GM21390 (cell line): ENCODE results near the gene IRAK1.
A peak's percentile ranks its signal among the peaks of the same experiment; 100 is the strongest.

Experiments used
- ATAC-seq: cut with Tn5 transposase; IDR thresholded peaks from one replicate; pipeline ENCODE4 v1.9.1; 2021; ENCODE audit not compliant: unreplicated experiment

Gene IRAK1

DNA sequence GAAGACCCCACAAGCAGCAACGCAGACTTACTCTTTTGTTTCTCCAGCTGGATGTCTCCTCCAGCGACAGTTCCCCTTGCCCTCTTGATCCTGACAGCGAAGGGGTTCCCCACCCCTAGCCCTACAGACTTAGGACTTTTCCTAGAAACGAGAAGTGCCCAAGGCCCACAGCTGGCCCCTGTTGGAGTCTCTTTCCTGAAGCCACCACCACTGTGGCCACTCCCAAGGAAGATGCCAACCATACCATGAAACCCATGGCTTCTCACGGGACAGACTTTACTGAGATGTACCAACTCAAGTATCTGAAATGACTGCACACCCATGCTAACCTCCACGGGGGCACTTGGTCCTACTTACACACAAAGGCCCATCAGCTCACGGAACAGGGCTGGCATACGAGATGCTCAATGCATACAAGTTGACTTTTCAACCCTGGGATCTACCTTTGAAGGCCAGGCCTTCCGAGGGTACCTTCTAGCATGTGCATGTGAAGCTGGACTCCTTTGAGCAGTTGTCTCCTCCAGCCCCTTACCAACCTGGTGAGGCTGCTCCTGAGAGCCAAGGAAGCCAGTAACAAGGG lies 924 bp upstream of the IRAK1 start:
- no peak for ATAC-seq

DNA sequence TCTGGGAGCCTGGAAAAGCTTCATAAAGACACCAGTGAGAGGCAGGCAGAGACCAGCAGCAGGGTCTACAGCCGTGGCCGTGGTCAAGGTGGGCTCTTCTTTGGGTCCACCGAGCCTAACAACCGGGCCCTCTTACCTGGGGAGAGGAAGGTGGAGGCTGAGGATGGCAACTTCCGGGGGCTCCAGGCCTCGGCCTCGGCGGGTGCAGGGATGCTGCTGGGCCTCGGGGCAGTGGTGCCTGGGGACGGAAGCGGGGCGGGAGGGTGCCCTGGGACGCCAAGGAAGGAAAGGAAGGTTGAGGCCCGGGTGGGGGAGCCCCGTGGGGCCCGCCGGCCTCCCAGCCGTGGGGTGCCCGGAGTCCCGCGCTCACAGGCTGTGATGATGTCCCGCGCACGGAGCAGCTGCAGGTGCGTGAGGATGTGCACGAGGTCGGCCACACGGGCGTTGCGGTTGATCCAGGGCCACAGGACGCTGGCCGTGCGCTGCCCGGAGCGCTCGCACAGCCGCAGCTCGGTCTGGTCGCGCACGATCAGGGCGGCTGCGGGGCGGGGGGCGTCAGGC lies 561 bp downstream of the IRAK1 start:
- ATAC-seq = peak; percentile 15

DNA sequence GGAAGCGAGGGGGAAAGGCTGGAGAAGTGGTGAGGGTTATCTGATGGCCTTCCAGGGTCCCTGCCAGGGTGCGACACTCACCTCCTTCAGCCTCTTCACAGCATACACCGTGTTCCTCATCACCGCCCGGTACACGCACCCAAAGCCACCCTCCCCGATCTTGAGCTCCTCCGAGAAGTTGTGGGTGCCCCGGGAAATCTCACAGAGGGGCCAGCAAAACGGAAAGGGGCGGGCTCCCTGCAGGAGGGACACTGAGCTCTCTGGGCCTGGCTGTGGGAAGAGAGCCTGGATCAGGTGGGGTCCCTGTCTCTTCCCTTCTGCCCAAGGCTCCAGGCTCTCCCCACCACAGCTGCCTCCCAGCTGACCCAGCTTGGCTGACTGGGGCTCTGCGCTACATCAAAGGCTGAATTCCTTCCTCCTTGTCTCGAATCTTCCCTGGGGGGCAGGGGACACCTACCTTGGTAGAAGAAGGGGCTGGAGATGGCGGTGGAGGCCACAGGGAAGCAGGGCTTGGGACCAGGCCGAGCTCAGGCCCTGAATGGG lies 1.1 kb downstream of the IRAK1 start:
- ATAC-seq = no peak

DNA sequence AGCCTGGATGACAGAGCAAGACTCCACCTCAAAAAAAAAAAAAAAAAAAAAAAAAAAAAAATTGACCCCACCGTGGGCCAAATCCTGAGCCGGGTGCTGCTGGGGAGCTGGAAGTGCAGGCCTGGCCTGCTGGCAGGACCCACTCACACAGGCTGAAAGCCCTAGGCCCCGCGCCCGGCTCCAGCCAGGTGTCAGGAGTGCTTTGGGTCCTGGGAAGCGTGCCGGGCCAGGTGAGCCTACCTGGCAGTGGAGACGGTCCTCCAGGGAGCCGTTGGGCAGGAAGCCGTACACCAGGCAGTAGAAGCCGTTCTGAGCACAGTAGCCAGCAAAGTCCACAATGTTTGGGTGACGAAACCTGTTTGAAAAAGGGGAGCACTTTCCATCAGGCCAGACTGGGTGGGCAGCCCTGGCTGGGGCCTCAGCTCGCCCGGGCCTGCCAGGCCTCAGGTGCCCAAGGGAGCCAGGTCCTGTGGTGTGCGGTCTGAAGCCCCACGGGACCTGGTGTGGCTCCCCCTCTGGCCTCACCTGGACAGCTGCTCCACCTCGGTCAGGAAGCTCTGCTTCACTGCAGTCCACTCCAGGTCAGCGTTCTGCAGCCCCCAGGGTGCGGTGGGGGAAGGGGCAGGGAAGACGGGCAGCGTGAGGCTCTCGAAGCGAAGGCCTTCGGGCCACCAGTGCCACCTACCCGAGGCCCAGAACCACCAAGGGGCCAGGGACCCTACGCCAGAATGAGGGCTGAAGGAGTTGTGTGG lies 1.8 kb downstream of the IRAK1 start:
- no peak for ATAC-seq

DNA sequence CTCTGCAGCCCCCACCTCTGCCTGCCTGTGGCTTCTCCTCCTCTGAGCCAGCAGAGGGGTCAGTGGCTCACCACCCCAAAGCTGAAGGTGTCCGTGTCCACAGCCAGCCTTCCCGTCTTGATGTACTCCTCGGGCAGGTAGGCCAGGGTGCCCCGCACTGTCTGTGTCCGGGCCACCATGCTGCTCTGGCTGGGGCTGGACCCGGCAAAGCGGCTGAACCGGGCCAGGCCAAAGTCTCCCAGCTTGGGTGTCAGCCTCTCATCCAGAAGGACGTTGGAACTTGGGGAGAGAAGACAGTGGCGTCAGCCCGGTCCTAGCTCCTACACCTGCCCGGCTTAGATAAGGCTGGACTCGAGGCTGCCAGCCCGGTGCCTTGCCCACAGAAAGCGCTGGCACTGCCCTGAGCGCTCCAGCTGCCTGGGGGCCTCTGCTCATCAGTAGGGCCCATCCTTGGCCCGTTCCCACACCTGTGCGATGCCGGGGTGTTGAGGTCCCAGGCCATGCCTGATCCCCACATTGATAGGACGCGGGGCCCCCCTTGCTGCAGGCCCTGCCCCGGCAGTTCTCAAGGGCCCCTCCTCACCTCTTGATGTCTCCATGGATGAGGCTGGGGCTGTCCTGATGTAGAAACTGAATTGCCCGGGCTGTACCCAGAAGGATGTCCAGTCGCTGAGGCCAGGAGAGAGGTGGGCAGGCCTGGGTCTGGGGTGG lies 3.2 kb downstream of the IRAK1 start:
- ATAC-seq = no peak

DNA sequence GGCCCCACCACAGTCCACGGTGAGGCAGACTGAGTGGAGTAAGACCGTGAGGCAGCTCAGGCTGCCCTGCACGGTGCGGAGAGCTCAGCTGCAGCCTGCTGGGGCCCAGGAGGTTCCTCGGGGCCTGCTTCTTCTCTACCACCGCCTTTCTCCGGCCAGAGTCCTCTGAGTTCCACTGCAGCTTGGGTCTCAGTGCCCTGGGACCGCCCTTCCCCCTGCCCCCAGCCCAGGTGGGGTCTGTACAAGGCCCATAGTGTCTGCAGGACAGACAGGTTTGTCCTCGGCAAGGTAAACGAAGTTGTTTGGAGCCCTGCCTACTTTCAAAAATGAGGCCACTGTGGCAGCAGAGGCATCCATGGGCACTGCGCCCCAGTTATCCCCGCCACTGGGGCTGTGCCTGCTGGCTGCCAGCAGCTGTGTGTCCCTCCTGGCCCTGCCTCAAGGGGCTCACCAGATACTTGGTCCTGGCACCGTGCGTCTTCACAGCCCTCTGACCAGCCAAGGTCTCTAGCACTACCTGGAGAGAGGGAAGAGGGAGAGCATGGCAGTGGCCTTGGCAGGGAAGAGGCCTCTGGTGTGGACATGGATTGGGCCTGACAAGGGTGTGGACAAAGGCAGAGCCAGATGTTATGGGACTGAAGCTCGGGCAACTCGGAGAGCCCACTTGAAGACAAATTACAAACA lies 4.0 kb downstream of the IRAK1 start:
- ATAC-seq = no peak

DNA sequence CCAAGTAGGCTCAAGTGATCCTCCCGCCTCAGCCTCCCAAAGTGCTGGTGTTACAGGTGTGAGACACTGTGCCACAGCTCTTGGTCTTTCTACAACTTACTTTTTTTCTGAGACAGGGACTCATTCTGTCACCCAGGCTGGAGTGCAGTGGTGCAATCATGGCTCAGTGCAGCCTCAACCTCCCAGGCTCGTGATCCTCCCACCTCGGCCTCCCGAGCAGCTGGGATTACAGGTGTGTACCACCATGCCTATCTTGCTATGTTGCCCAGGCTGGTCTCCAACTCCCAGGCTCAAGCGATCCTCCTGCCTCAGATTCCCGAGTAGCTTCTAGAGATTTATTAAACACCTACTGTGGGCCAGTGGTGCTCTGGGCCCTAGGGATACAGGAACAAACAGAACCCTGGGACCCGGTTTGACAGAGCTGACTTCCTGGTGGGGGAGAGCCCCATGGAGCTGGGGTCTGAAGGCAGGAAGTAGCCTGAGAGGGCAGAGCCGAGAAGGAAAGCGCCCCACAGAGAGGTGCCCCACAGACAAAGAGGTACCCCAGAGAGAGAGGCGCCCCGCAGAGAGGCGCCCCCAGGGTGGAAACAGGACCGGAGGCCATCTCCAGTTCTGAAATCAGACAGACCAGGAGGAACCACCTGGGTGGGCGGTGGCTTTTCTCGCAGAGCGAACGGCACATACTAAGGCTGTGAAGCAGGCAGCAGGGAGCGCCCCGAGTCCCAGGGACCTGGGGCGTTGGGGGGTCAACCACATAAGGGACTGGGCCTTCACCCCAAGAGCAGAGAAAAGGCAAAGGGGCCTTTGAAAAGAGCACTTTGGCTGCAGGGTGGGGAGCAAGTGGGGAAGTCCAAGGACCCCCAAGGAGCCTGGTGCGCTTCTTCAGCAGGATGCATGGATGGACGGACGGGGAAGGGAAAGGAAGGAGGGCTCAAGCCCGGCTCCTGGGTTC lies 5.0 kb downstream of the IRAK1 start:
- ATAC-seq = no peak

DNA sequence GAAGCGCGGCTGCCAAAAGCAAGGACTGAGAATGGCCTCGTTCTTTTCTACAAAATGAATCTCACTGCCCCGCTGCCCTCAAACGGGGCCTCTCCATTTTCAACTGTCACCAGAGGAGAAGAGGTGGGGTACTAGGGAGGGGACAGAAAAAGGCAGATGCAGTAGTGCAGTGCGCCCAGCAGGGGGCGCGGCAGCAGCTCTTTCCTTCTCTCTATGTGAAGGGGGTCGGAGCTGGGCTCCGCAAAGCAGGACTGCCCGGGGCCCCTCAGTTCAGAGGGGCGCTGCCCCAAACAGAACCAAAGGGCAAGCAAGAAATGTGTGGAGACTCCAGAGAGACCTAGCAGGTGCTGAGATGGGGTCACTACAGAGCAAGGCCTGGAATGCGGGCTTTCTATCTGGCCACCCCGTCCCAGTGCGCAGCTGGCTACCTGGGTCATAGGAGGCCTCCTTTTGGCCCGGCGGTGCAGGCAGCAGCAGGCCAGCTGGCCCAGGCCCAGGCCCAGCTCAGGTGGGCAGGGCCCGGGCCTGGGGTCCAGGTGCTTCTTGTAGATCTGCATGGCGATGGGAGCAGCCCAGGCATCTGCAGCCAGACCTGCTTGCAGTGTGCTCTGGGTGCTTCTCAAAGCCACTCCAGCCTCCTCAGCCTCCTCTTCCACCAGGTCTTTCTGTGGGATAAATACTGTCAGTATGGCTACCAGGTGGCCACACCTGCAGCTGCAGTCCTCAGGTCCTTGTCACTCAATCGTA lies 5.9 kb downstream of the IRAK1 start:
- ATAC-seq = no peak

DNA sequence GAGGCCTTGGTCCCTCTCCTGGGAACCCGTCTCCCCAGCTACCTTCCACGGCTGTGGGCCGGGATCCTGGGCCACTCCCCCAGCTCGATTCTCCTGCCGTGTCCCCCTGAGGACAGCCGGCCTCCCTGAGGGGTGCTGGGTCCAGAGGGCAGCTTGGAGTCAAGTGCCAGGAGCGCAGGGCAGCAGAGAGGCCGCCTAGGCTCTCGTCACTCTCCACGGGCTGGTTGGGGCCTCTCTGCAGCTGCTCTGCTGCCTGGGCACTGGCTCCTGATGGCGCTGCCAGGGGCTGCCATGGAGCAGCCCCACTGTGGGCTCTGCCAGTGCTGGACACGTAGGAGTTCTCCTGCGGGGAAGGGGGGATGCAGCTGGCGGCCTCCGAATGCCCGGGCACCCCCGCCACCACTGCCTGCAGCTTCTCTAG lies 6.7 kb downstream of the IRAK1 start:
- no peak for ATAC-seq

DNA sequence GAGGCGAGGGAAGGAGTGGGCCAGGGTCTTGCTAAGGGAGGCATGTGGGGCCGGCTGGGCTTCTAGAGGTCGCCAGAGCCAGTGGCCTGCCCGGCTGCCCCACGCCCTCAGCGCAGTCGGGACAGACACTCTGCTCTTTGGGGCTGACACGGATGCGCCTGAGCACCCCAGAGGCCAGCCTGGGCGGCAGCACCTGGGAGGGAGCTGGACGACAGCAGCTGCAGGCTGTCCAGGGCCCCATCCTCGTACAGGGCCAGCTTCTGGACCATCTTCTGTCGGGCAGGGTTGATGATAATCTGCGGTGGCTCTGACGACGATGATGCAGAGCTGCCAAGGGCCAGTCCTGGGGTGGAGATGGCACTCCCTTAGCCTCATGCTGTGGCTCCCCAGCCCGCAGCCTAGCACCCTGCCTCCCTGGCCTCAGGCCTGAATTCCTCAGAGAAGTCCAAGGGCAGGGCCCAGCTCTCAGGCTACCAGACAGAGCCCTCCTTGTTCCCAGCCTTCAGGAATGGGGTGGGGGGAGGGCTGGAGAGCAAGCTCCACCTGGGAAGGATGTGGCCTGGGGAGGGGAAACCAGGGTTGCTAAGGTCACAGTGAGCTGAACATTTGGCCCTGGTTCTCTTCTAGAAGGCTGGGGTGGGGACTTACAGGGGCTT lies 7.2 kb downstream of the IRAK1 start:
- ATAC-seq = no peak

DNA sequence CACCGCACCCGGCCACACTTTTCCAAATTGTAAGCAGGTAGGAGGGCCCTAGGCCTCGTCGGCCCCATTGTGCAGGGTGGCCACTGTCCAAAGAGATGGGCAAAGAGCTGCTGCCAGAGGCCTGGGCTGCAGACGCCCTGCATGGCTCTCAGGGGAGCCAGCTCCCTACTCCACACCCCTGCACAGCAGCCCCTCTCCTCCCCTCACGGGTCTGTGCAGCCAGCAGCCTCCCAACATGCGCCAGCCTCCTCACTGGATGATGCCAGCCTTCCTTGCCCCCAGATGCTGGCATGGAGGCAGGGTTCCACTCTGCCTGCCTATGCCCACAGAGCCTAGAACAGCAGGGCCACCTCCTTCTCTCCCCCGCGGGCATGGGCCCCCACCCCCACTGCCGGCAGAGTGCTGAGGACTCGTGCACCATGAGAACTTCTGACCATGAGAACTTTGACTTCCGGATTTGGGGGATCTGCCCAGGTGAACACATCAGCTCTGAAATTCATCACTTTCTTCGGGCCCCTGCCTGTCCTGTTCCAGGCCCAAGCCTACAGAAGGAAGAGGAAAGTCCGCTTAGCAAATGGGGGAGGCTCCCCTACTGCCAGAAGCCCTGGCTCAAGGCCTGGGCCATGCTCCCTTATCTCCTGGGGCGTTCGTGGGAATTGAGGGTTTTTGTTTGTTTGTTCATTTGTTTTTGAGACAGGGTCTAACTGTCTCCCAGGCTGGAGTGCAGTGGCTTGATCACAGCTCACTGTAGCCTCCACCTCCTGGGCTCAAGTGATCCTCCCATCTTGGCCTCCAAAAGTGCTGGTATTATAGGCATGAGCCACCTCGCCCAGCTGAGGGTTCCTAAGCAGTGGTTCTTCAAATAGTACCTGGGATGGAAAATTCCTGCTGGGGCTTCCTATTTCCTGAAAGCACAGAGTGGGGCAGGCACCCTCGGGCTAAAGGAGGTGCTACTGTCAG lies 8.0 kb downstream of the IRAK1 start:
- no peak for ATAC-seq

DNA sequence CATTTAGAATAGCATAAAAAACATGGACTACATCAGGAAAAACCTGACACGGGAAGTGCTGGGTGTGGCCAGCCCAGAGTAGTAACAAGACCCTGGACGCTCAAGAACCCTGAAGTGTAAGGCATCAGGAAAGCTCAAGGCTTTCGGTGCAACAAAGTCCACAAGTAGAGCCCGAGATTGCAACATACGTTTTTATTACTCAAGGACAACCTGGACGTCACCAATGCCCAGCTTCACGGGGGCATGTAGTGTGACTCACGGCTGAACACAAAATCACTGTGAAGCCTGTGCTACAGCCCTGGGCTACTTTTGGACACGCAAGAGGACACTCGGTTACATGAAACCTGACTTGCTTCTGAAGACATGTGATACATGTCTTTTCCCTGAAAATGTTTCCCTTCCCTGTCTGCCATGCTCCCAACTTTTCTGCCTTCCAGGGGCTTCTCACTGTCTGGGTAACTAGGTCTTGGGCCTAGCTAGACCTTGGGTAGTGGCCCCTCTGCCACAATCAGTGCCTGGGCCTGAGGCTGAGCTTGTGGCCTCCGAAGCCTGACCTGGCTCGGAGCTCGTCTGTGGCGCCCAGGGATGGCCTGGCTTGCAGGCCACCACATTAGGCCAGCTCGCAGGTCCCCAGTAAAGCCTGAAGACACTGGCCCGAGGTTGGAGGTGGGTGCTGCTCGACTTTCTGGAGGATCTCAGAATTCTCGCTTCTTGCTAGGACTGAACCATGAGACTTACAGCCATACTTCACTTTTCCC lies 9.2 kb downstream of the IRAK1 start:
- no peak for ATAC-seq

DNA sequence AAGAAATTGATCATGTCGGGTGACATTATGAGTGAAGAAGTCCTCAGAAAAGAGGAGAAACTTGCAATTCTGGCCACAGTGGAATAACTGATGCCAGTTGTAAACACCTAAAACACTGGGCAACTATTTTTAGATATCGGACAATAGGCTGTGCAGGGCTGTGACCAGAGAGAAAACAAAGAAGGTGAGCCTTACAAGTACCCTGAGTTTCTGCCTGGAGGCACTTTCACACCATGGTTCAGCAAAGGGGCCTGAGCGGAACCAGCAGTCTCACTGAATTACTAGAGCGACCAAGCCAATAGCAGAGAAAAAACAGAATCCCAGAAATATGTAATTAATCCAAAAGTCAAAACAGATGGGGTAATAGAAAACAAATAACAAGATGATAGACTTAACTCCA lies 11.2 kb downstream of the IRAK1 start:
- ATAC-seq = no peak

DNA sequence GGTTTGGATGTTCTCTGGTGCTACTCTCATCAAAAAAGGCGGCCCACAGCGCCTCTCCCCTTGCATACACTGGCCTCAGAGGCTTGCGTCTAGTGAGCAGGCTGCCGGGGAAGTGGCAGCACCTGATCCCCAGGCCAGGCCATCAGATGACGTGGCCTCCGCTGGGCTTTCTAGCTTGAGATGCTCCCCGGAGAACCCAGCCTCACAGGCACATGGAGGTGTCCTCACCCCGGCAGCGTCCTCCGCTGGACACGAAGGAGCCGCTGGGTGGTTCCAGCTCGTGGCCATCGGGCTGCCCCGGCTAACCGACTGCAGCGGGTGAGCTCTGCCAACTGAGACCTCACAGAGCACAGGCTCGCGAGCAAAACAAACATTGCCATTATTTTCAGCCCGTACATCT lies 12.8 kb downstream of the IRAK1 start:
- no peak for ATAC-seq

DNA sequence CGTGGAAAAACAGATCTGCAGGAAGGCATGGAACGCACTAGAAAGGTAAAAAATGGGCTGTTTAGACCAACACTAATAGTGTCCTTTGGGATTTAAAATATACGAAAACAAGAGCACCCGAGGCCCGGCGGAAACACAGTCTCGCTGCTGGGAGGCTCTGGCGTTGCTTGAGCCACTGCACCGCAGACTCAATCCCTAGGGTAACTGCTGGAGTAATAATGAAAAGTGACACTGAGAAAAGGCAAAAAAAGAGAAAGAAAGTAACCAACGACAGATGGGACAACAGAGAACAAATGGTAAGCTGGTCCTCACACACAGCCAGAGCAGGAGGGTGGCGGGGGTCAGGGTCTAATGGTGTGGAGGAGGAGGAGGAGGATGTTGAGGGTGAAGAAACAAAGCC lies 15.4 kb downstream of the IRAK1 start:
- no peak for ATAC-seq

DNA sequence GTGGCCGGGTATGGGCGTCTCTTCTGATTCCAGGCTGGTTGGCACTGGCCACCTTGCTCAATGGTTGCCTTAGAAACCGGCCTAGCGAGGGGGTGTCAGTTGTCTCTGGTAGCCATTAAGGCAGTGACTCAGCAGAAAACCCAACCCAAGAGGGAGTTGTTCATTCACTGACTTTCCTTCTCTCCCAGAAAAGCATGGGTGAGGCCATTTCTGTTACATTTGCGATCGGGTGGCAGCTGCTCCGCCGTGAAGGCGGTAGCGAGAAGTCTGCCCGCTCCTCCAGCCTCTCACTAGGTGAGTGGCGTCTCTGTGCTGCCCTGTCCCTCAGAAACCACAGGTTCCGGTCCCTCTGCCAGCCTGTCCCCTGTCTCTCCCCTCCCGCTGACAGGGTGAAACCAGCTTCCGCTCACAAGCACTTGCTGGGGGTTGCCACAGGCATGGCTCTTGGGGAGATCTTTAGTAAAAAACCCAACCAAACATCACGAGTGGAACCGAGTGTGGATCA lies 17.4 kb downstream of the IRAK1 start:
- ATAC-seq = peak; percentile 44

DNA sequence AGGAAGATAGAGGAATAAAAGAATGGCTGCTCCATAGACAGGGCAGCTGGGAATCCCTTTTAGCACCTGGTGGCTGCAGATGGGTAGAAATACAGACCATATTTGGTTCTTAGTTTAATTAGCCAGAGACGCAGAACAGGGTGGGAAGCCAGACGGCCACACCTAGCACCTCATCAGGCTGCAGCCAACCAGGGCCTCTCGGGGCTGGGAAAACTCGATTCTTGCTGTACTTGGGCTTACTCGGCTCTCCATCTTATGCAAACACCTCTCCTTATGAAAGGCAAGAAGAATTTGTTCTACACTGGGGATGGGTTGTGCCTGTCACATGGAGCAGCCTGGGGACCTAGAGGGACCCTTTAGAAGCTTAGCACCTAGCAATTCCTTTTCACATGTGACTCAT lies 19.7 kb downstream of the IRAK1 start:
- ATAC-seq = no peak
